ENCODE data around the gene SPSB4.
A peak's percentile ranks its signal among the peaks of the same experiment; 100 is the strongest.

SPSB4 gene

GRCh38 chr3:141164852-141165251, 113.7 kb downstream of the SPSB4 start:
- no peak for DNase-seq

DNA sequence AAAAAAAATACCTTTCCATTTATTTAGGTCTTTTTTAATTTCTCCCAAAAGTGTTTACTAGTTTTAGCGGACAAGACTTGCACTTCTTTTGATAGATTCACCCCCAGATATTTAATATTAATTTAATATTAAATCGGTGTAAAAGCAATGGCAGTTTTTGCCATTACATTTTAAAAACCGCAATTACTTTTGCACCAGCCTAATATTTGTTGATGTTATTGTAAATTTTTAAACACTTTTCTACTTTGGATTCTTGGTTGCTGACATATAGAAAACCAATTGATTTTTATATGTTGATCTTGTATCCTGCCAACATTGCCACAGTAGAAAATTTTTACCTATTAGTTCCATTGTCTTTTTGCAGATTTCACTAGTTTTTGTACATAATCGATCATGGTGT, 116.5 kb downstream of the SPSB4 start:
- no peak for DNase-seq

DNA sequence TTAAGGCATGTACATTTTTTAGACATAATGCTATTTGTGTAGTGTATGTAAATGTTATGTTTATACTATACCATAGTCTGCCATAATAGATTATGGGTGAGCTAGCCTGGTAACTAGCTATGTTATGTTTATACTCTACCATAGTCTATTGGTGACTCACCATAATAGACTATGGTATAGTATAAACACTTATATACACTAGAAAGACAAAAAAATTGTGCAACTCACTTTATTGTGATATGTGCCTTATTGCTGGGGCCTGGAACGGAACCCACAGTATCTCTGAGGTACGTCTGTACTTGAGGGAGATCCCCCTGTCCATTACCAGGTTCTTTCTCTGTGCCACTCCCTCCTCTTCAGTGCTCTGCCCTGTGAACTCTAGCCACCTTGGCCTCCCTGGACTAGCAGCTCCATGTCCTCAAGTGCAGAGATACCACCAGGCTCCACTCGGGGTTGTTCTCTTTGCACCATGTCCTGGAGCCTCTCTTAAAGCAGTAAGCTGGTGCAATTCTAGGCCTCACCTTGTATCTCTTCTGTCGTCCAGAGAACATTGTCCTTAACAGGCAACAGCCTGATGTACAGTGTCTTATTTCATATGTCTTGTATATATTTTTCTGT, 119.6 kb downstream of the SPSB4 start:
- no peak for DNase-seq

GRCh38 chr3:141174674-141175073, 123.5 kb downstream of the SPSB4 start:
- no peak for DNase-seq

- DNase-seq, result no peak
These were observed 125.6 kb downstream of the SPSB4 start for GRCh38 chr3:141176775-141177174.

- no peak for DNase-seq
These were observed 126.9 kb downstream of the SPSB4 start for GRCh38 chr3:141178026-141178425.

- DNase-seq, result no peak
These were observed 127.4 kb downstream of the SPSB4 start for GRCh38 chr3:141178551-141178950.

DNA sequence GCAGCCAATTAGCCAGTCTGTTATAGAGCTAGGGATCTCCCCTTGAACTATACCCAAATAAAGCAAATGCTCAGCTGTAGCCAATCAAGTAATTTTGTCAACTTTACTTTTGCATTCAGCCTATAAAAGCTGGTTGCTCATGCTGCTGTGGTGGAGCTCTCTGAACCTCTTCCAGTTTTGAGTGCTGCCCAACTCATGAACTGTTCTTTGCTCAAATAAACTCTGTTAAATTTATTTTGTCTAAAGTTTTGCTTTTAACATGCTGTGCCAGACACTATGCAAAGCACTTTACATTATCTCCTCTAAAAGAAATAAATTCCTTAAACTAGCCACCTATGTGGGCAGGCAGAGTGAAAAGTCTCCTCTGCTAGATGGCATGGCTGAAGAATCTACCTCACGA, 128.8 kb downstream of the SPSB4 start:
- no peak for DNase-seq

GRCh38 chr3:141181196-141181595, 130.0 kb downstream of the SPSB4 start:
- no peak for DNase-seq

- no peak for DNase-seq
These were observed 130.7 kb downstream of the SPSB4 start for GRCh38 chr3:141181819-141182218.

DNA sequence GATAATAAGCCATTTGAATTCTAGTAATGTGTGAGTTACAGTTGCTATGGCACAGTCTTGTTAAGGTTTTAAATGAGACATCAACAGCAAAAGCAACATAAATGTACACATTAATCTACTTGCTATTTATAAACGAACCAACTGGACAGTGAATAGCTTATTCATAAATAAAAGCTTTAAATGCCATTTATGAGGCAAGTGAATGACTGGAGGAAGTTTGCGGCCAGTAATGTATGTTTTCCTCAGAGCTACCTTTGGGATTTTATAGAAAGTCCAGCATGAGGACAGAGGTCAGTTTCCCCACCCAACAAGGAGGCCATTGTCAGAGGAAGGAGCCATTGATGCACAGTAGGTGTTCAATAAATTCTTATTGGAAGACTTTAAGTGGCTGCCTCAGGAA, 132.5 kb downstream of the SPSB4 start:
- no peak for DNase-seq

DNA sequence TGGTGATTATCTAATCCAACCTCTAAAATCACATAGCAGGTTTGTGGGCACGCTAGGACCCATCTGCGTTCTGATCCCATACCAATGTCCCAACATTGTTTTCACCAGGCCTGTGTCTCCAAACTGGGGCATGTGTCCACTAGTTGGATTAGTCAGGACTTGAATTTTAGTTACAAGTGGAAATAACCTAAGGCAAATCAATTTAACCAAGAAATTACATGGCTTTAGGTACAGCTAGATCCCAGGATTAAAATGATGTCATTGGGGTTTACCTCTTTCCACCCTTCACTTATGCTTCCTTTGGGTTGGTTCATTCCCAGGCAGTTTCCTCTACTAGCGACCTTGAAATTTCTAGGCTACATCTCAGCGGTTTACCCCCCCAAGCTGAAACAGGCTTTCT, 133.3 kb downstream of the SPSB4 start:
- DNase-seq, result no peak

DNA sequence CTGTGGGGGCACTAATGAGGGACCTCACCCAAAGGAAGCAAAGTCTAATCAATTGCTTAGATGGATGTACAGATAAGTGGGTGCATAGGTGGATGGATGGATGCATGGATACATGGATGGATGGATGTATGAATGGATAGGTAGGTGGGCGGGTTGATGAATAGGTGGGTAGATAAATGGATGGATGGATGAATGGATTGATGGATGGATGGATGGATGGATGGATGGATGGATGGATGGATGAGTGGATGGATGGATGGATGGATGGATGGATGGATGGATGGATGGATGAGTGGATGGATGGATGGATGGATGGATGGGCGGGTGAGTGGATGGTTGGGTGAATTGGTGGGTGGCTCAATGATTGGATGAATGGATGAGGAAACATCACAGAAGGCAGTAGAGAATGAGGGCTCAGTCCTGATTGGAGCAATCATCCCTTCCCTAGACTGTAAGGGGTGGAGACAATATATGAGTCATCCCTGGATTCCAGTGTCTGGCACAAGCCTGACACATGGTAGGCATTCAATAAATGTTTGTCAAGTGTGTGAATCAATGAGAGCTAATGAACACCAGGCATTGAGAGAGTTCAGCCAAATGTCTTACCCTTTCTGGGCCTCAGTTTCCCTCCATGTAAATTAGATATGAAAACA, 140.1 kb downstream of the SPSB4 start:
- DNase-seq, result no peak

GRCh38 chr3:141192345-141192744, 141.2 kb downstream of the SPSB4 start:
- peak; percentile 98 for DNase-seq

- DNase-seq, result no peak
These were observed 142.1 kb downstream of the SPSB4 start for GRCh38 chr3:141193066-141193830.
